ENCODE results near the gene PTTG2.

The PTTG2 gene

GRCh38 chr4:37967736-37968135 is 7.5 kb downstream of the PTTG2 start:
- no peaks in the 10 kb centered on the region for H3K27me3 ChIP-seq (ENCODE audit: insufficient read depth, low read length, poor library complexity, severe bottlenecking)
- no peaks in the 10 kb centered on the region for H3K9me2 ChIP-seq (replicated peaks; ENCODE audit: low read depth, low read length)
- H3K4me2 ChIP-seq (ENCODE audit: low read depth, low read length, poor library complexity, severe bottlenecking), result no peak overlapping the region
- TF ChIP-seq EZH2phosphoT487 (IDR thresholded peaks at IDR 0.05; ENCODE audit: borderline replicate concordance) (no peak), CTCF (conservative IDR thresholded peaks at IDR 0.05; ENCODE audit: low read length) (no peak)
- H3F3A ChIP-seq (ENCODE audit: low read depth), result no peaks in the 10 kb centered on the region
- no peaks in the 10 kb centered on the region for H3K79me2 ChIP-seq (ENCODE audit: insufficient read depth, low read length)
- 0 out of 2 replicates have a peak, but pooled peaks cover 6% of the 10 kb centered on the region for H3K9me3 ChIP-seq (ENCODE audit: insufficient read depth, low read depth, low read length)
- no peaks in the 10 kb centered on the region for H3K4me1 ChIP-seq (ENCODE audit: insufficient read depth, low read length, poor library complexity, severe bottlenecking)
- H3K4me3 ChIP-seq (ENCODE audit: low read length, poor library complexity, severe bottlenecking), result no peak overlapping the region
- H2AFZ ChIP-seq (ENCODE audit: low read length), result no peak overlapping the region
- no peak overlapping the region for H3K9ac ChIP-seq (ENCODE audit: low read depth, low read length, poor library complexity, severe bottlenecking)
- no peaks in the 10 kb centered on the region for H4K20me1 ChIP-seq (ENCODE audit: insufficient read depth, low read length, poor library complexity, severe bottlenecking)
- H3K36me3 ChIP-seq (ENCODE audit: insufficient read depth, low read length), result no peaks in the 10 kb centered on the region

- no peak for TF ChIP-seq CTCF (conservative IDR thresholded peaks at IDR 0.05; ENCODE audit: low read length)
- no peak for TF ChIP-seq EZH2phosphoT487 (IDR thresholded peaks at IDR 0.05; ENCODE audit: borderline replicate concordance)
- Histone ChIP-seq H3K9me3 (ENCODE audit: insufficient read depth, low read depth, low read length) (0 out of 2 replicates have a peak, but pooled peaks cover 6% of the 10 kb centered on the region), H3K79me2 (ENCODE audit: insufficient read depth, low read length) (no peaks in the 10 kb centered on the region), H3K9me2 (replicated peaks; ENCODE audit: low read depth, low read length) (no peaks in the 10 kb centered on the region), H3K27me3 (ENCODE audit: insufficient read depth, low read length, poor library complexity, severe bottlenecking) (no peaks in the 10 kb centered on the region), H3K4me1 (ENCODE audit: insufficient read depth, low read length, poor library complexity, severe bottlenecking) (no peaks in the 10 kb centered on the region), H3K36me3 (ENCODE audit: insufficient read depth, low read length) (no peaks in the 10 kb centered on the region), H2AFZ (ENCODE audit: low read length) (no peak overlapping the region), H3K4me3 (ENCODE audit: low read length, poor library complexity, severe bottlenecking) (no peak overlapping the region), H4K20me1 (ENCODE audit: insufficient read depth, low read length, poor library complexity, severe bottlenecking) (no peaks in the 10 kb centered on the region), H3K4me2 (ENCODE audit: low read depth, low read length, poor library complexity, severe bottlenecking) (no peak overlapping the region), H3F3A (ENCODE audit: low read depth) (no peaks in the 10 kb centered on the region), H3K9ac (ENCODE audit: low read depth, low read length, poor library complexity, severe bottlenecking) (no peak overlapping the region)
Observed at GRCh38 chr4:37968747-37969146, 8.5 kb downstream of the PTTG2 start.

GRCh38 chr4:37970702-37971101 is 10.5 kb downstream of the PTTG2 start:
- Histone ChIP-seq H3K79me2 (ENCODE audit: insufficient read depth, low read length) (no peaks in the 10 kb centered on the region), H3K9me3 (ENCODE audit: insufficient read depth, low read depth, low read length) (0 out of 2 replicates have a peak, but pooled peaks cover 6% of the 10 kb centered on the region), H3K4me3 (ENCODE audit: low read length, poor library complexity, severe bottlenecking) (no peak overlapping the region), H3K9ac (ENCODE audit: low read depth, low read length, poor library complexity, severe bottlenecking) (no peak overlapping the region), H3K9me2 (replicated peaks; ENCODE audit: low read depth, low read length) (no peaks in the 10 kb centered on the region), H3K4me1 (ENCODE audit: insufficient read depth, low read length, poor library complexity, severe bottlenecking) (no peaks in the 10 kb centered on the region), H2AFZ (ENCODE audit: low read length) (no peak overlapping the region), H4K20me1 (ENCODE audit: insufficient read depth, low read length, poor library complexity, severe bottlenecking) (no peaks in the 10 kb centered on the region), H3K27me3 (ENCODE audit: insufficient read depth, low read length, poor library complexity, severe bottlenecking) (no peaks in the 10 kb centered on the region), H3K4me2 (ENCODE audit: low read depth, low read length, poor library complexity, severe bottlenecking) (no peak overlapping the region), H3F3A (ENCODE audit: low read depth) (no peaks in the 10 kb centered on the region), H3K36me3 (ENCODE audit: insufficient read depth, low read length) (no peaks in the 10 kb centered on the region)
- TF ChIP-seq EZH2phosphoT487 (IDR thresholded peaks at IDR 0.05; ENCODE audit: borderline replicate concordance) (no peak), CTCF (conservative IDR thresholded peaks at IDR 0.05; ENCODE audit: low read length) (peak; percentile 53)

Measured in Loucy (cell line).